Hematopoietic multipotent progenitor cell treated with erythropoietin and hydrocortisone succinate and interleukin-3 and kit ligand, for 15 days (in vitro differentiated cells): Measurements from ENCODE around the gene PBX1.

Experiments
- DNase-seq: peaks from one replicate; pipeline ENCODE4 v3.0.0-alpha.2; 2015; ENCODE audit warnings: low spot score

Gene PBX1

DNA sequence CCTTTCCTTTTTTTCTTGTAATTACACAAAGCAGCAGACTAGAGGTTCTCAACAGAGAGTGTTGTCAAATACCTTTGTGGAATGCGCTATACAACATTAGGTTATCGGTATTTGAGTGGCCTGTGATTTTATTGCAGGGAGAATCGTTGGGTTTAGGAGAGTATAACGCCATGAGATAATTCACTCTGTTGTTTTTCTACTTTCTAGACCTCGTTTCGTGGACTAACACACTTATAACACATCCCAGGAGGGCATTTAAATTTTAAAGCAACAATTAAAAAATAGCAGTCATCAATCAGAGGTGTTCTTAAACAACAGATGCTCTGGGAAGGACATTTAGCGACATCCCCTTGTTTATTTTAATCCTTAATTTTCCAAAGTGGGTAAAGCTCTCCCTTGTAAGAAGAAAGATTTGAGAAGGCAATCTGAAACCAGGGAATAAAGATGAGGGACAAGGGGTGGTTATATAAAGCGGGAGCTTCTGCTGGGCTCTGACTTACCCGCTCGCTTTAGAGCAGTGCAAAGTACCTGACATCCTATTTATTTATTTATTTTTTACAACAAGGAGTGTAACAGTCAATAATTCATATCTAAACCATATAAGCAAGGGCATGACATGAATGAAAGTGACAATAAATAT lies 4.9 kb downstream of the PBX1 start:
- no peak for DNase-seq

DNA sequence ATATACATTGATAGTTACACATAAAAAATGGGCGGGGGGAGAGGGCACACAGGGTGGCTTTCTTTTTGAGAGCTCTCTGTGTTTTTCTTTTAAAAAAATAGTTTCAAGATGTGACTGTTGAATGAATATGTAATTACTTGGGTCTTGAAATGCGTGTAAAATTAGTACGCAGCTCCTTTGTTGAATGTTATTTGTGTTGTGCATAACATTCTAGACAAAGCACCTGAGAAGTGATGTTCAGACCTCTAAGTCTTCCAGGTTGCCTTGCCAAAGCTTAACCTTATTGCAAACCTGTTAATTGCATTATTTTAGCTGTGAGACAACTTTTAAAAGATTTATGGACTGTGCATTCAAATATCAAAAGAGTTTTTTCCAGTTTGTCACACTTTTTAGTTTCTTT lies 5.4 kb downstream of the PBX1 start:
- DNase-seq: no peak

DNA sequence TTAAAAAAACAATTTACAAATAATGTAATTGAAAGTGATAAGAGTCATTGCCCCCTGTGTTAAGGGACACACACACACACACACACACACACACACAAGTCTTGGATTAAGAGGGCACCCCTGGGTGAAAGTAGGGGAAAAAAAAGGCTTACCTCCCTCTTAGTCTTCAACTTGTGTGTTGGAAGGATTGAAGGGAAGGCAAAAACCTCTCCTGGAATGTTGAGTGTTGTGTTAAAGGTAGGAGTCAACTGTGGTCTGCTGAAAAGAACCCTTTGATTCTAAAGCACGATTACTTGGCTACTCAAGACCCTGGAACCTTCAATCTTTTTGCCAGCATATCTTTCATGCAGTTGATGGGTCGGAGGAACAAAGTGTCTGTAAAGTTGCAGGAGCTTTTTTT lies 6.4 kb downstream of the PBX1 start:
- DNase-seq: no peak

- DNase-seq: no peak
Observed at GRCh38 chr1:164567774-164568173, 8.8 kb downstream of the PBX1 start.

GRCh38 chr1:164569241-164569640 lies 10.3 kb downstream of the PBX1 start:
- no peak for DNase-seq

DNA sequence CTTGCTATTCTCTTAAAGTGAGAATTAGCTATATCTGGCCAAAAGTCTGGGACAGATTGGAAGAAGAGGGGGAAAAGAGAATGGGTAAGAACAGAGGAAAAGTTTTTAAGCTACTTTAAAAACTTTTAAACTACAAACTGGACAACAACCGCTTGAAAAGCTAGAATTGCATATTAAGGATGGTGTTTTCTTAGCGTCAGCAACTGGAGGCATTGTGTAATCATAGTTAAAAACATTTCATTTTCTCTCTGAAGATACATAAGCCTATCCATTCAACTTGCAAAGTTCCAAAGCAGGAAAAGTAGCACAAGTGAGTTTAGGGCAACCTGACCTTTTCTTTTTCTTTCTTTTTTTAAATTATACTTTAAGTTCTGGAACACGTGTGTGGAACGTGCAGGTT lies 10.9 kb downstream of the PBX1 start:
- no peak for DNase-seq

GRCh38 chr1:164571333-164571732 lies 12.3 kb downstream of the PBX1 start:
- DNase-seq: no peak

- no peak for DNase-seq
Observed at GRCh38 chr1:164575356-164575886, 16.4 kb downstream of the PBX1 start.

- DNase-seq: no peak
Observed at GRCh38 chr1:164576291-164577271, 17.6 kb downstream of the PBX1 start.

GRCh38 chr1:164577291-164577690 lies 18.3 kb downstream of the PBX1 start:
- DNase-seq: no peak

DNA sequence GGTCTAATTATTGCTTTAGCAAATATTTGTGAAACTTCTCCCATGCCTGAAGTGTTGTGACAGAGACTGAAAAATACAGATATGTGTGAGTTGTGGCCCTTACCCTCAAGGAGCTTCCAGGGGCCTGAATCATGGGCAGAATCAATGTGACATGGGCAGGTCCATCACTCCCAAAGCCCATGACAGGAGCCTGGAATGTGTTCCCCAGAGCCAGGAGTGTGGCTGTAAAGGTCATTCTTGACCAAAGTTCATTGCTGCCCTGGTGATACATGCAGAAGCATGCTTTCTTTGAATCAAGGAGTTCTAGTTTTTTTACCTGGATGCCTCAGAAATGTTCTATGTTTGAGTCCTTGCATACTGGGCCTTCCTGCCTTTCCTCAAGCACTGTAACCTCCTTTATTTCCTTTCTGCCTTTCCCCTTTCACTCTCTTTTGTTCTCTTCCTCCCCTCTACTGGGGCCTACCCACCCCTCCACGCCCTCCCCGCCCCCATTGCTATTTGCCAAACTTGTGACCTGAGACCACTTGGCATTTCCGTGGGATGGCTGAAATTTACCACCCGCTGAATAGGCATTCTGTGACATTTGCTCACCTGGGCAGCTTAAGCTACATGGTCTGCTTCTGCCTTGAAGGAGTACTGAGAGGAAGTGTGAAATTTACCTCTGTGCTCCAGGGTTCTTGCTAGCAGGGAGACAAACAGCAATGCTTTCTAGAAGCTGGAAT lies 19.7 kb downstream of the PBX1 start:
- DNase-seq: no peak

DNA sequence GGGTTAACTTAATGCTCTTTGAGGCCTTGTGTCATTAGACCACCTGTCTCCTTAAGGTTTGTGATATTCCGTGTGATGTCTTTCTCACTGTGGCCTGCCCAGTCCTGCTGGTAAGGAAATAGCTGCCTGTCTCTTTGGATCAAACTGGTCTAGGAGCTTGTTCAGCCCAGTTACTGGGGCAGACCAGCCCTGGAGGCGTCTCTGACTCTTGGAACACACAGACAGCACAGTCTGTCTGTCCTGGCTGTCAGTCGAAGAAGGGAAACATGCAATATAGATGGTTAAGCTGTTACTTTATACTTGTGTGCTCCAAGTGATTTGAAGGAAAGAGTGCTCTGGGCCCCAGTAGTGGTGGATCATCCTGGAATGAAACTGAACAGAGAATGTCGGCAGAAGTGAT lies 20.4 kb downstream of the PBX1 start:
- DNase-seq: no peak

DNA sequence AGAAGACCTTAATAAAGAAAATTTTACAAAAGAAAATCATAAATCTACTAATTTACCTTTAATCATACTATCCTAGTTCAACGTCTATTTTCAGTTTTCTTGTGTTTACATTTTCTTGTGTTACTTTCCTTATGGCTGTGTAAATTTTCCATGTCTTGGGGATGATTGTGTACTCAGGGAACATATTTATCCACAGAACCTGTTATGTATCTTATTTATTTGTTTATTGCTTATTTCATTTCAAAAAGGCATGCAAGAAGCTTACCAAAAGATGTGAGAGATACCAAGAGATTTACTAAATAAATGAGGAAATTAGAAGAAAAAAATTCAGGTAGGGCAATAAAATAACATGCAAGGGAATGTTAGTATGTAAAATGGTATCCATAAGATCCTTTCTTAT lies 22.8 kb downstream of the PBX1 start:
- no peak for DNase-seq

GRCh38 chr1:164583196-164583595 lies 24.2 kb downstream of the PBX1 start:
- DNase-seq: no peak

- DNase-seq: no peak
Observed at GRCh38 chr1:164583835-164584539, 25.0 kb downstream of the PBX1 start.

DNA sequence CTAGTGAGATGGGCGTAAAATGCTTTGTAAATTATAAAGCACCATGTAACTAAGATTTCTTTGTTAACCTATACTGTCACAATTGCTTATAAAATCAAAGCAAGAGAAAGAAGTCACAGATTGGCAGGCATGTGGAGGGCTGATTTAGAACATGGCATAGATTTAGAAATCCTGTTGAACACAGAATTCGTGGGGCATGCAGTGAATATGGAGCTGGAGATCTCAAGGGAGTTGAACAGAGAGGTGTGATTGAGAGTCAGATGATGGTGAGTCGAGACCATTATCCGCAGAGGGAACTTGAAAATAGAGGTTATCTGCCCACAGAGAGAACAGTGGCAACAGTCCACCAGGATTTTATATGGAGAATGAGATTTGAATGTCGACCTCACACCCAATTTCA lies 27.6 kb downstream of the PBX1 start:
- DNase-seq: no peak

DNA sequence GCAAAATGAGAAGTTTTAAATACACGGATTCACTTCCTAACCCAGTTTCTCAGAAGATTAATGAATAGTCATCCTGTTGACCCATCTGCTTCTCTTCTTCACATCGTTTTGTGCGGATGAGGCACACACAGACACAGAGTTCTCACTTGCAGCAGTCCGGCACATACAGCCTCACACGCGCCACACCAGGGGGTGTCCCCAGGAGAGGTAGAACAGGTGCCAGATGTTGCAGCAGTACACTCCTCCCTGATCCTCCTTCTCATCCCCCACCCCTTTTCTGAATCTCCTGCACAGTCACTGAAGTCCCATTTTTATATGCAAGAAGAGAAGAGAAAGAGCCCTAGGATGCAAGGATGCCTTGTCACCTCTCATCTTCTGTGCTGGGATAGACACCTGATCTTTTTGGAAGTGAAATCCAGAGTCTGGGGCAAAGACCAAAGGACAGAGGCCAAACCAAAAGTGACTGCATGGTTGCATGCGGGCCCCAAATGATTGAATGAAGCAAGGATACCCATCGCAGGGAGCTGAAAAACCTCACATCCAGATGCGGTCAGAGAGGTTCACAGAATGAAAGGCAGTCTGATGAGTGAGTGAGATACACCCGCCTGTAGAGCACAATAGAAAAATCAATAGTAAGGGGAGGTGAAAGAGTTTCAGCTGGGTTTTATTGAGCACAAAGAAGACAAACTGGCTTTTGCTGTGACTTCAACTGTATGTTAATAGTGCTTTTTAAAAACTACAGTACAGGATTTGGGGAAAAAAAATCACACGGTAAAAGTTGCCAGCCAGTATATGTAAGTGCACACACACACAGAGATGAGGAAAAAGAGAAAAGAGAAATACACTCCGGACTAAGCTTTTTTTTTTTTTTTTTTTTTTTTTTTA lies 28.9 kb downstream of the PBX1 start:
- no peak for DNase-seq

- no peak for DNase-seq
Observed at GRCh38 chr1:164588516-164589341, 29.7 kb downstream of the PBX1 start.

DNA sequence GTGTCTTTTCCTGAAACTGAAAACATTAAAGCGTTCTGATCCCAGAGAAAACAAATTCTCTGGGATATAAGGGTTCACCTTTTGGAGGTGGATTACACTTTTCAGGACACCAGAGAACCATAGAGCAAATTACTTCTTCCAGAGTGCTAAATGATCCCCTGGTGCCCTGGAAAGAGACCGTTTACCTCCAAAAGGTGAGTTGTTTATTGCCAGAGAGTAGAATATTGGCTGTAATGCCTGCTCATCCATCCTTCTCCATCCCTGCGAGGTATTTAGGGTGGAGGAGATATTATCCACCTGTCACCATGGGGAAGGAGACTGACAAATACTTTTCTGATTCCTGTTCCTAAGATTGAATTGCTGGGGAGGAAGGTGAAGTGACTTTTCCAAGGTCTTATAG lies 30.4 kb downstream of the PBX1 start:
- DNase-seq: no peak

GRCh38 chr1:164589961-164590507 lies 31.1 kb downstream of the PBX1 start:
- DNase-seq: no peak
